A549 treated with ZK216348 at 1 μM for 4 hours (cell line): ENCODE measurements around the gene CCSER1. TPM values are rescaled to one million over a fixed set of nuclear protein-coding genes. Genes with fewer than 3 reads are reported as not detected.

Experiments
- total RNA-seq: library from RNA; stranded (reverse); fragments of 200-300 nt; extraction: Qiagen RNA extraction; gene quantifications from 5 replicates; pipeline ENCODE4 v1.2.3, GENCODE V29; 2022; ENCODE audit warnings: low read depth

Gene CCSER1
- total RNA-seq: not detected in 5 replicates

DNA sequence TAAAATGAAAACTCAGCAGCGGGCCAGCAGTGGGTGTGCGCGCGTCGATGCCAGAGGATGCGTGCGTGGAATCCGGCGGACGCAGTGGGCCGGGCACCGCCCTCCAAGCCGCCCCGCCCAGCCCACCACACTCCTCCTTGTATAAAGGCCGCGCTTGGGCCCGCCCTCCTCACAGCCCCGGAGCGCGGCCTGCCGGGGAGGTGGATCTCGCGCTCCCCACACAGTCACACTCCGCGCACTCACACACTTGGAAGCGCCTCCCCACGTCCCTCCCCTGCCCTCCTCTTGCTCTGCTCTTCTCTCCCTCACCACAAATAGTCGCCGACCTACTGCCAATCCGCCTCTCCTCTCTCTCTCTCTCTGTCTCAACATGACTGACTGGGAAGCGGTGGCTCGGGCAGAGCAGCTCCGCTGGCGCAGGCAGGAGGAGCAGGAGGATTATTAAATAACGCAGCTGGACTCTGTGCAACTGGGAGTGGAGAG is at the start of gene CCSER1:
Gene CCSER1, plus strand, starts transcription at position 172 of the 483 bp plus-strand sequence.

Other genes starting within 250 kb of the CCSER1 start
- gene MMRN1, start 232.5 kb upstream of the CCSER1 start, total RNA-seq: not detected in 5 replicates